WTC11 (cell line): ENCODE measurements around the gene SUPT4H1. TPM values are rescaled to one million over a fixed set of nuclear protein-coding genes. Genes with fewer than 3 reads are reported as not detected.

Source experiments
- ATAC-seq: fragments of 200-7000 bp; cut with Tn5 transposase; 2 replicates; pipeline ENCODE4 v1.10.0; 2021; ENCODE audit warnings: mild to moderate bottlenecking, moderate library complexity
- CTCF ChIA-PET: fragments of 300-600 bp; sonication (Branson Sonifier 250); formaldehyde crosslinking; loops from one replicate; lab custom pipeline; 2021; ENCODE audit warnings: antibody characterized with exemption; lab: Charles Lee
- POLR2A ChIA-PET: fragments of 350-600 bp; sonication (Branson Sonifier 250); formaldehyde crosslinking; loops from one replicate; lab custom pipeline; 2021; ENCODE audit warnings: antibody characterized with exemption; lab: Charles Lee
- DNase-seq: peaks from one replicate; pipeline ENCODE4 v3.0.0; 2021; ENCODE audit warnings: low spot score
- H3K27ac Mint-ChIP-seq: 2 replicates; pipeline ENCODE4 v1.8.0; 2021; ENCODE audit warnings: mixed read lengths
- H3K27me3 Mint-ChIP-seq: 2 replicates; pipeline ENCODE4 v1.8.0; 2021; ENCODE audit warnings: low read depth, mild to moderate bottlenecking, moderate library complexity, mixed read lengths
- H3K36me3 Mint-ChIP-seq: 2 replicates; pipeline ENCODE4 v1.8.0; 2021; ENCODE audit warnings: mixed read lengths
- H3K4me1 Mint-ChIP-seq: 2 replicates; pipeline ENCODE4 v1.8.0; 2022; ENCODE audit warnings: mixed read lengths
- H3K4me3 Mint-ChIP-seq: 2 replicates; pipeline ENCODE4 v1.8.0; 2021; ENCODE audit warnings: mild to moderate bottlenecking, moderate library complexity, mixed read lengths
- H3K9me3 Mint-ChIP-seq: 2 replicates; pipeline ENCODE4 v1.8.0; 2021; ENCODE audit warnings: mixed read lengths
- GTF2I ChIP-seq: fragments of 250-450 bp; sonication (Bioruptor Pico); conservative IDR thresholded peaks from 2 replicates; pipeline ENCODE4 v1.4.0; 2021; ENCODE audit warnings: mild to moderate bottlenecking
- TEAD1 ChIP-seq: sonication (generic); formaldehyde crosslinking; IDR thresholded peaks from 2 replicates; pipeline ENCODE4 v1.8.0; 2022; ENCODE audit warnings: mild to moderate bottlenecking, missing genetic modification reagents
- TEAD4 ChIP-seq: sonication (generic); formaldehyde crosslinking; IDR thresholded peaks from 2 replicates; pipeline ENCODE4 v1.8.0; 2022; ENCODE audit warnings: mild to moderate bottlenecking, missing genetic modification reagents
- ZNF219 ChIP-seq: sonication (generic); formaldehyde crosslinking; IDR thresholded peaks from 2 replicates; pipeline ENCODE4 v1.8.0; 2023; ENCODE audit warnings: missing genetic modification reagents, mild to moderate bottlenecking, borderline replicate concordance
- ZNF416 ChIP-seq: fragments of 250-450 bp; sonication (Bioruptor Pico); IDR thresholded peaks from 2 replicates; pipeline ENCODE4 v1.9.0; 2021; ENCODE audit warnings: mild to moderate bottlenecking, inconsistent platforms
- ZNF671 ChIP-seq: fragments of 250-450 bp; sonication (Bioruptor Pico); IDR thresholded peaks from 2 replicates; pipeline ENCODE4 v1.8.0; 2021; ENCODE audit warnings: mild to moderate bottlenecking
- total RNA-seq: library from RNA; stranded (reverse); gene quantifications from 3 replicates; pipeline ENCODE4 v1.2.3, GENCODE V29; 2021
- TF ChIP-seq, protein P1 (sequence below): sonication (generic); formaldehyde crosslinking; IDR thresholded peaks from 2 replicates; pipeline ENCODE4 v1.8.0; 2023; ENCODE audit warnings: missing genetic modification reagents, mild to moderate bottlenecking, borderline replicate concordance
- TF ChIP-seq, protein P2 (sequence below): fragments of 250-450 bp; sonication (Bioruptor Pico); conservative IDR thresholded peaks from 2 replicates; pipeline ENCODE4 v1.9.0; 2021; ENCODE audit warnings: mild to moderate bottlenecking
- TF ChIP-seq, protein P3 (sequence below): sonication (generic); formaldehyde crosslinking; IDR thresholded peaks from 2 replicates; pipeline ENCODE4 v1.8.1; 2023; ENCODE audit warnings: mild to moderate bottlenecking, missing genetic modification reagents, moderate library complexity
- TF ChIP-seq, protein P4 (sequence below): sonication (generic); formaldehyde crosslinking; IDR thresholded peaks from 2 replicates; pipeline ENCODE4 v1.8.1; 2023; ENCODE audit warnings: mild to moderate bottlenecking, moderate library complexity, missing genetic modification reagents
- TF ChIP-seq, protein P5 (sequence below): fragments of 250-450 bp; sonication (Bioruptor Pico); IDR thresholded peaks from 2 replicates; pipeline ENCODE4 v1.8.0; 2021; ENCODE audit warnings: mild to moderate bottlenecking
- TF ChIP-seq, protein P6 (sequence below): sonication (generic); formaldehyde crosslinking; IDR thresholded peaks from 2 replicates; pipeline ENCODE4 v1.8.1; 2022; ENCODE audit warnings: mild to moderate bottlenecking, missing genetic modification reagents, moderate library complexity, borderline replicate concordance
- TF ChIP-seq, protein P7 (sequence below): sonication (generic); formaldehyde crosslinking; IDR thresholded peaks from 2 replicates; pipeline ENCODE4 v1.8.1; 2022; ENCODE audit warnings: low read depth, missing genetic modification reagents, borderline replicate concordance

The SUPT4H1 gene
- total RNA-seq, 1 experiment from 2014 or later: 85.5 TPM

DNA sequence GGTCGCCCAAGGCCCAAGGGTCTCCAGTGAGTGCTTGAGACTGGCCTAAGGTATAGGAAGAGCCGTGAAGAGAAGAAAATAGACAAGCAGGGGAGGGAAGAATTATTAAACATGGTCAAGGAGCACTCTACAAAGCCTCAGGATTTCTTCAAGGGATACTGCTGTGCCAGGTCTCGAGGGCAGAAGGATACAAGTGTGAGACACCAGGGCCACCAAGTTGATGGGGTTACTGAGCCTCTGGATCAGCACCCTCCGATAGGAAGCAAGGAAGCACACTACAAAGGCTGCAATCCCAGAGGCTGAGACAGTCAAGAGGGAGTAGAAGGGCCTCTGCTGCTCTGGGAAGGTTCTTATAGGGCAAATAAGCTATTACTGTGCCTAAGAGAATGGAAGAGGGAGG, 6.5 kb downstream of the SUPT4H1 start:
- TF ChIP-seq TEAD4 (CRISPR knock-in tag): no peak
- TF ChIP-seq, protein P1, sequence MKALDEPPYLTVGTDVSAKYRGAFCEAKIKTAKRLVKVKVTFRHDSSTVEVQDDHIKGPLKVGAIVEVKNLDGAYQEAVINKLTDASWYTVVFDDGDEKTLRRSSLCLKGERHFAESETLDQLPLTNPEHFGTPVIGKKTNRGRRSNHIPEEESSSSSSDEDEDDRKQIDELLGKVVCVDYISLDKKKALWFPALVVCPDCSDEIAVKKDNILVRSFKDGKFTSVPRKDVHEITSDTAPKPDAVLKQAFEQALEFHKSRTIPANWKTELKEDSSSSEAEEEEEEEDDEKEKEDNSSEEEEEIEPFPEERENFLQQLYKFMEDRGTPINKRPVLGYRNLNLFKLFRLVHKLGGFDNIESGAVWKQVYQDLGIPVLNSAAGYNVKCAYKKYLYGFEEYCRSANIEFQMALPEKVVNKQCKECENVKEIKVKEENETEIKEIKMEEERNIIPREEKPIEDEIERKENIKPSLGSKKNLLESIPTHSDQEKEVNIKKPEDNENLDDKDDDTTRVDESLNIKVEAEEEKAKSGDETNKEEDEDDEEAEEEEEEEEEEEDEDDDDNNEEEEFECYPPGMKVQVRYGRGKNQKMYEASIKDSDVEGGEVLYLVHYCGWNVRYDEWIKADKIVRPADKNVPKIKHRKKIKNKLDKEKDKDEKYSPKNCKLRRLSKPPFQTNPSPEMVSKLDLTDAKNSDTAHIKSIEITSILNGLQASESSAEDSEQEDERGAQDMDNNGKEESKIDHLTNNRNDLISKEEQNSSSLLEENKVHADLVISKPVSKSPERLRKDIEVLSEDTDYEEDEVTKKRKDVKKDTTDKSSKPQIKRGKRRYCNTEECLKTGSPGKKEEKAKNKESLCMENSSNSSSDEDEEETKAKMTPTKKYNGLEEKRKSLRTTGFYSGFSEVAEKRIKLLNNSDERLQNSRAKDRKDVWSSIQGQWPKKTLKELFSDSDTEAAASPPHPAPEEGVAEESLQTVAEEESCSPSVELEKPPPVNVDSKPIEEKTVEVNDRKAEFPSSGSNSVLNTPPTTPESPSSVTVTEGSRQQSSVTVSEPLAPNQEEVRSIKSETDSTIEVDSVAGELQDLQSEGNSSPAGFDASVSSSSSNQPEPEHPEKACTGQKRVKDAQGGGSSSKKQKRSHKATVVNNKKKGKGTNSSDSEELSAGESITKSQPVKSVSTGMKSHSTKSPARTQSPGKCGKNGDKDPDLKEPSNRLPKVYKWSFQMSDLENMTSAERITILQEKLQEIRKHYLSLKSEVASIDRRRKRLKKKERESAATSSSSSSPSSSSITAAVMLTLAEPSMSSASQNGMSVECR (CRISPR knock-in tag): no peak
- no peak for TF ChIP-seq GTF2I
- DNase-seq: no peak
- no peak overlapping the region for H3K4me3 Mint-ChIP-seq
- ATAC-seq: no peak
- no peaks in the 10 kb centered on the region for H3K9me3 Mint-ChIP-seq
- POLR2A ChIA-PET: no interaction called here
- peaks cover 57% of the 10 kb centered on the region for H3K36me3 Mint-ChIP-seq
- no peaks in the 10 kb centered on the region; the same call in 1 of the 2 replicates for H3K27me3 Mint-ChIP-seq
- peaks cover 2% of the 10 kb centered on the region; the same call in 1 of the 2 replicates for H3K4me1 Mint-ChIP-seq
- CTCF ChIA-PET: interaction anchor here (1.1 to 2.0 kb wide), 2 partner anchors 28 to 96 kb away, joined by 4 read pairs; no protein-coding TSS in a partner anchor
- H3K27ac Mint-ChIP-seq: no peak overlapping the region

DNA sequence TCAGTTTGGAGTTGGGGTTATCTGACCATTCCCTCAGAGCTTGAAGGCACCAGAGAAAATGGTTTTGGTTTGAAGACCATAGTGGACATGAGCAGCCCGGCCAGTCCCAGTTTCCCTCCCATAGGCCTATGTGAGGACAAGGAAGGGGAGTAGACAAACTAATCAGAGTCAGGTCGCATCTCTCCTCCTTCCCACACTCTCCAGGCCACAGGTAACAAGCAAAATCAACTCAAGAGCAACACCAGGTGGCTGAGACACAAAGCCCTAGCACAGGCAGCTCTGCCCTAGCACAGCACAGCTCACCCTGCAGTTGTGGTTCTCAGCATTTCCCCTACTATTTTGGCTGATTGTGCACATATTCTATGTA, 7.2 kb downstream of the SUPT4H1 start:
- ATAC-seq: peak; percentile 36
- no peaks in the 10 kb centered on the region for H3K9me3 Mint-ChIP-seq
- TF ChIP-seq ZNF671 (no peak), TEAD1 (CRISPR knock-in tag) (no peak), ZNF416 (CRISPR knock-in tag) (no peak)
- TF ChIP-seq, protein P2, sequence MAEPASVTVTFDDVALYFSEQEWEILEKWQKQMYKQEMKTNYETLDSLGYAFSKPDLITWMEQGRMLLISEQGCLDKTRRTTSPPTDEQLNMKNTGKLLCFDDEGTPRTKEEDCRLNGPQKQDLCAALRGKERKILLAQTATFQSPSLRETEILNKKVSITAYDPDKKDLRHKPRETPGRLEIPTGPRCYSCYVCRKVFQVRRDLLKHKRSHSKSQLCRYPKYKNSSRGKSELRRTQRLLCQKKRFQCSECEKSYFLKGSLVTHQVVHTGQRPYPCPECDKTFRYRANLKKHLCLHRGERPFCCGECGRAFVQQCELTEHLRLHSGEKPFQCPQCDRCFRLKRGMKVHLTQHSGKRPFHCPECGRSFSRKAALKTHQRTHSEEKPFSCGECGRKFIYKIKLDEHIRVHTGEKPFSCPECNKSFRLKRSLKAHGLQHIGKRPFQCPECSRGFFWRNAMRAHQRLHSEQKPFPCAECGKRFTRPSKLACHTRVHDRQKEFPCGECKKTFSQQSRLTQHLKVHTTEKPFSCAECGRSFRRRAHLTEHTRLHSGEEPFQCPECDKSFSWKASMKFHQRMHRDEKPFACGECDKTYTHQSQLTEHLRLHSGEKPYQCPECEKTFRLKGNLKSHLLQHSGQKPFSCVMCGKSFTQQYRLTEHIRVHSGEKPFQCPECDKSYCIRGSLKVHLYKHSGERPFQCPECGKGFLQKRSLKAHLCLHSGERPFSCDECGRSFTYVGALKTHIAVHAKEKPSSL: no peak
- TF ChIP-seq, protein P3, sequence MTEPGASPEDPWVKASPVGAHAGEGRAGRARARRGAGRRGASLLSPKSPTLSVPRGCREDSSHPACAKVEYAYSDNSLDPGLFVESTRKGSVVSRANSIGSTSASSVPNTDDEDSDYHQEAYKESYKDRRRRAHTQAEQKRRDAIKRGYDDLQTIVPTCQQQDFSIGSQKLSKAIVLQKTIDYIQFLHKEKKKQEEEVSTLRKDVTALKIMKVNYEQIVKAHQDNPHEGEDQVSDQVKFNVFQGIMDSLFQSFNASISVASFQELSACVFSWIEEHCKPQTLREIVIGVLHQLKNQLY (CRISPR knock-in tag): no peak
- TF ChIP-seq, protein P4, sequence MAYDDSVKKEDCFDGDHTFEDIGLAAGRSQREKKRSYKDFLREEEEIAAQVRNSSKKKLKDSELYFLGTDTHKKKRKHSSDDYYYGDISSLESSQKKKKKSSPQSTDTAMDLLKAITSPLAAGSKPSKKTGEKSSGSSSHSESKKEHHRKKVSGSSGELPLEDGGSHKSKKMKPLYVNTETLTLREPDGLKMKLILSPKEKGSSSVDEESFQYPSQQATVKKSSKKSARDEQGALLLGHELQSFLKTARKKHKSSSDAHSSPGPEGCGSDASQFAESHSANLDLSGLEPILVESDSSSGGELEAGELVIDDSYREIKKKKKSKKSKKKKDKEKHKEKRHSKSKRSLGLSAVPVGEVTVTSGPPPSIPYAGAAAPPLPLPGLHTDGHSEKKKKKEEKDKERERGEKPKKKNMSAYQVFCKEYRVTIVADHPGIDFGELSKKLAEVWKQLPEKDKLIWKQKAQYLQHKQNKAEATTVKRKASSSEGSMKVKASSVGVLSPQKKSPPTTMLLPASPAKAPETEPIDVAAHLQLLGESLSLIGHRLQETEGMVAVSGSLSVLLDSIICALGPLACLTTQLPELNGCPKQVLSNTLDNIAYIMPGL (CRISPR knock-in tag): no peak
- ChIA-PET POLR2A (interaction anchor here (1.4 to 2.0 kb wide), 3 partner anchors 7 to 73 kb away, joined by 7 to 9 read pairs (median 7); partner anchors contain the start of genes RNF43 and SUPT4H1), CTCF (interaction anchor here (1.1 to 2.0 kb wide), 3 partner anchors 28 to 95 kb away, joined by 4 to 11 read pairs (median 9); no protein-coding TSS in a partner anchor)
- peaks cover 56% of the 10 kb centered on the region for H3K36me3 Mint-ChIP-seq
- no peak for DNase-seq
- no peaks in the 10 kb centered on the region; the same call in 1 of the 2 replicates for H3K27me3 Mint-ChIP-seq
- H3K4me3 Mint-ChIP-seq: no peak overlapping the region
- H3K4me1 Mint-ChIP-seq: peaks cover 5% of the 10 kb centered on the region
- H3K27ac Mint-ChIP-seq: no peak overlapping the region

DNA sequence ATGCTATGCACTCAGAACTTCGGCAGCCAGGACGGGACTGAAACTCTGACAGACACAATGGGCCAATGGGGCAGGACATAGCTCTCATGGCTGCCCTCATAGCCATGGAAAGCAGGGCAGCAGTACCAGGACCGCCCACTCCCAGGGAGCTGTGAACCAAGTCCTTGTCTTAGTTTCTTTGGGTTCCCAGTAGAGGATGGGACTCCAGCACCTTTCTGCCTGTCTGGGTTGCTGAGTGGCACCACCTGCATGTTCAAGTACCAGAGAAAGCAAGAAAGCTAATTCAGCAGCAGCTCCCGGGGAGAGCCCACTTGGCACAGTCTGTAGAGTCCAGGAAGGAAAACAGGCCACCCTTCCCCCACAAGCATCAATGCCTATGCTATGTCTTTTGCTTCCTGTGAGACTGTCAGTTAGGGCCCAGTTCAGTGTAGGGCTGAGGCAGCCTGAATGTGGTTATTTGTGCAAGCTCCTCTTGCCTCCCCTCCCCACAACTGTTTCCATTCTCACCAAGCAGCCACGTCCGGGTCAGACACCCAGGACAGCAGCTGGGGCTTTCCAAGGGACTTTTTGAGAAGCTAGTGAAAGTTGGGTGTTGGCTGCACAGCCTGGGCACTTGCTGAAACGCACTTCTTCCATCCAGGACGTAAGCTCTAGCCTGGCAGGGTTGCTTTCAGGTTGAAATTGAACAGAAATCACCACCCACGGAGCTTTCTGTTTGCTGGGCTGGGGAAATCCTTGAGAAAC, 7.8 kb downstream of the SUPT4H1 start:
- POLR2A ChIA-PET: interaction anchor here (1.4 to 2.0 kb wide), 3 partner anchors 8 to 73 kb away, joined by 7 to 9 read pairs (median 7); partner anchors contain the start of genes RNF43 and SUPT4H1
- TF ChIP-seq, protein P5, sequence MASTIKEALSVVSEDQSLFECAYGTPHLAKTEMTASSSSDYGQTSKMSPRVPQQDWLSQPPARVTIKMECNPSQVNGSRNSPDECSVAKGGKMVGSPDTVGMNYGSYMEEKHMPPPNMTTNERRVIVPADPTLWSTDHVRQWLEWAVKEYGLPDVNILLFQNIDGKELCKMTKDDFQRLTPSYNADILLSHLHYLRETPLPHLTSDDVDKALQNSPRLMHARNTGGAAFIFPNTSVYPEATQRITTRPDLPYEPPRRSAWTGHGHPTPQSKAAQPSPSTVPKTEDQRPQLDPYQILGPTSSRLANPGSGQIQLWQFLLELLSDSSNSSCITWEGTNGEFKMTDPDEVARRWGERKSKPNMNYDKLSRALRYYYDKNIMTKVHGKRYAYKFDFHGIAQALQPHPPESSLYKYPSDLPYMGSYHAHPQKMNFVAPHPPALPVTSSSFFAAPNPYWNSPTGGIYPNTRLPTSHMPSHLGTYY (CRISPR knock-in tag): no peak
- TF ChIP-seq ZNF219 (CRISPR knock-in tag): no peak
- TF ChIP-seq, protein P6, sequence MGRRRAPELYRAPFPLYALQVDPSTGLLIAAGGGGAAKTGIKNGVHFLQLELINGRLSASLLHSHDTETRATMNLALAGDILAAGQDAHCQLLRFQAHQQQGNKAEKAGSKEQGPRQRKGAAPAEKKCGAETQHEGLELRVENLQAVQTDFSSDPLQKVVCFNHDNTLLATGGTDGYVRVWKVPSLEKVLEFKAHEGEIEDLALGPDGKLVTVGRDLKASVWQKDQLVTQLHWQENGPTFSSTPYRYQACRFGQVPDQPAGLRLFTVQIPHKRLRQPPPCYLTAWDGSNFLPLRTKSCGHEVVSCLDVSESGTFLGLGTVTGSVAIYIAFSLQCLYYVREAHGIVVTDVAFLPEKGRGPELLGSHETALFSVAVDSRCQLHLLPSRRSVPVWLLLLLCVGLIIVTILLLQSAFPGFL: no peak
- TF ChIP-seq, protein P7, sequence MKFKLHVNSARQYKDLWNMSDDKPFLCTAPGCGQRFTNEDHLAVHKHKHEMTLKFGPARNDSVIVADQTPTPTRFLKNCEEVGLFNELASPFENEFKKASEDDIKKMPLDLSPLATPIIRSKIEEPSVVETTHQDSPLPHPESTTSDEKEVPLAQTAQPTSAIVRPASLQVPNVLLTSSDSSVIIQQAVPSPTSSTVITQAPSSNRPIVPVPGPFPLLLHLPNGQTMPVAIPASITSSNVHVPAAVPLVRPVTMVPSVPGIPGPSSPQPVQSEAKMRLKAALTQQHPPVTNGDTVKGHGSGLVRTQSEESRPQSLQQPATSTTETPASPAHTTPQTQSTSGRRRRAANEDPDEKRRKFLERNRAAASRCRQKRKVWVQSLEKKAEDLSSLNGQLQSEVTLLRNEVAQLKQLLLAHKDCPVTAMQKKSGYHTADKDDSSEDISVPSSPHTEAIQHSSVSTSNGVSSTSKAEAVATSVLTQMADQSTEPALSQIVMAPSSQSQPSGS: no peak

More for the DNA sequence above, 7.8 kb downstream of the SUPT4H1 start:
- no peaks in the 10 kb centered on the region for H3K9me3 Mint-ChIP-seq
- H3K4me3 Mint-ChIP-seq: no peak overlapping the region
- peaks cover 8% of the 10 kb centered on the region for H3K4me1 Mint-ChIP-seq
- H3K27ac Mint-ChIP-seq: no peak overlapping the region
- no peak for ATAC-seq
- H3K36me3 Mint-ChIP-seq: peaks cover 50% of the 10 kb centered on the region
- no peak for DNase-seq
- H3K27me3 Mint-ChIP-seq: no peaks in the 10 kb centered on the region; the same call in 1 of the 2 replicates
- CTCF ChIA-PET: interaction anchor here (1.1 to 2.0 kb wide), 3 partner anchors 27 to 95 kb away, joined by 4 to 11 read pairs (median 9); no protein-coding TSS in a partner anchor
